Measurements from ENCODE around the gene GRIP2.

DNA sequence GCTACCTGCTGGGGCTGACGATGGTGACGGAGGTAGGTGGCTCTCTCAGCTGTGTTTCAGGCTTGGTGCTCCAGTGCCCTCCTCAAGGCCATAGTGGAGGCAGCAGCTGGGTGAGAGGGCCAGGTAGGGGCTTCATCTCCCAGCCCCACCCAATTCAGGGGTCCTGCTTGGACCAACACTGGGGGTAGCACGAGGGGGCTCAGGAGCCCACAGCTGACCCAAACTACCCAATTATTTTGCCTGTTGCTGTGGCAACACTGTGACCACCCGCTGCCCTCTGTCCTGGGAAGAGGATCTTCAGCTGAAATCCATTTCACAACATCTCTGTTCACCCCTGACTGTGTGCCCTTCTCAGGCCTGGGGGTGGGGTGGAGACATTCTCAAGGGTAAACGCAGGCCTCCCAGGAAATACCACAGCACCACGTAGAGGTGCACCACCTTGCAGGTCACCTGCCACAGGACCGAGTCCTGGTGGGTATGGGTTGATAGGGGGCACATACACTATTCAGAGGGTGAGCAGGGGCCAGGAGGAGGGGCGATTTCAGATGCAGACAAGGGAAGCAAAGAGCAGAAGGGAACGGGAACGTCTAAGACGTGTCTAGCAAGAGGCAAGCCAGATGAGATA is 62.7 kb downstream of the GRIP2 start:
- TF ChIP-seq ZNF114 (tag by site-specific recombination; IDR thresholded peaks at IDR 0.05), result no peak
- TF ChIP-seq, protein P1, sequence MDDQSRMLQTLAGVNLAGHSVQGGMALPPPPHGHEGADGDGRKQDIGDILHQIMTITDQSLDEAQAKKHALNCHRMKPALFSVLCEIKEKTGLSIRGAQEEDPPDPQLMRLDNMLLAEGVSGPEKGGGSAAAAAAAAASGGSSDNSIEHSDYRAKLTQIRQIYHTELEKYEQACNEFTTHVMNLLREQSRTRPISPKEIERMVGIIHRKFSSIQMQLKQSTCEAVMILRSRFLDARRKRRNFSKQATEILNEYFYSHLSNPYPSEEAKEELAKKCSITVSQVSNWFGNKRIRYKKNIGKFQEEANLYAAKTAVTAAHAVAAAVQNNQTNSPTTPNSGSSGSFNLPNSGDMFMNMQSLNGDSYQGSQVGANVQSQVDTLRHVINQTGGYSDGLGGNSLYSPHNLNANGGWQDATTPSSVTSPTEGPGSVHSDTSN (CRISPR knock-in tag; IDR thresholded peaks at IDR 0.05), result no peak
- no peak for TF ChIP-seq ZNF133 (tag by site-specific recombination; IDR thresholded peaks at IDR 0.05)
- no peak for TF ChIP-seq ZNF350 (tag by site-specific recombination; IDR thresholded peaks at IDR 0.05)
- no peak for TF ChIP-seq ZBTB8A (tag by site-specific recombination; IDR thresholded peaks at IDR 0.05)
- TF ChIP-seq ZNF518A (tag by site-specific recombination; conservative IDR thresholded peaks at IDR 0.05; ENCODE audit: low read depth), result no peak
- TF ChIP-seq ZNF274 (IDR thresholded peaks at IDR 0.05; ENCODE audit: low read length), result no peak
- TF ChIP-seq ZNF274 (tag by site-specific recombination; IDR thresholded peaks at IDR 0.05; ENCODE audit: borderline replicate concordance), result no peak
- no peak for TF ChIP-seq ZBTB20 (tag by site-specific recombination; IDR thresholded peaks at IDR 0.05)
- no peak for TF ChIP-seq GFI1B (tag by site-specific recombination; IDR thresholded peaks at IDR 0.05)
- TF ChIP-seq, protein P2, sequence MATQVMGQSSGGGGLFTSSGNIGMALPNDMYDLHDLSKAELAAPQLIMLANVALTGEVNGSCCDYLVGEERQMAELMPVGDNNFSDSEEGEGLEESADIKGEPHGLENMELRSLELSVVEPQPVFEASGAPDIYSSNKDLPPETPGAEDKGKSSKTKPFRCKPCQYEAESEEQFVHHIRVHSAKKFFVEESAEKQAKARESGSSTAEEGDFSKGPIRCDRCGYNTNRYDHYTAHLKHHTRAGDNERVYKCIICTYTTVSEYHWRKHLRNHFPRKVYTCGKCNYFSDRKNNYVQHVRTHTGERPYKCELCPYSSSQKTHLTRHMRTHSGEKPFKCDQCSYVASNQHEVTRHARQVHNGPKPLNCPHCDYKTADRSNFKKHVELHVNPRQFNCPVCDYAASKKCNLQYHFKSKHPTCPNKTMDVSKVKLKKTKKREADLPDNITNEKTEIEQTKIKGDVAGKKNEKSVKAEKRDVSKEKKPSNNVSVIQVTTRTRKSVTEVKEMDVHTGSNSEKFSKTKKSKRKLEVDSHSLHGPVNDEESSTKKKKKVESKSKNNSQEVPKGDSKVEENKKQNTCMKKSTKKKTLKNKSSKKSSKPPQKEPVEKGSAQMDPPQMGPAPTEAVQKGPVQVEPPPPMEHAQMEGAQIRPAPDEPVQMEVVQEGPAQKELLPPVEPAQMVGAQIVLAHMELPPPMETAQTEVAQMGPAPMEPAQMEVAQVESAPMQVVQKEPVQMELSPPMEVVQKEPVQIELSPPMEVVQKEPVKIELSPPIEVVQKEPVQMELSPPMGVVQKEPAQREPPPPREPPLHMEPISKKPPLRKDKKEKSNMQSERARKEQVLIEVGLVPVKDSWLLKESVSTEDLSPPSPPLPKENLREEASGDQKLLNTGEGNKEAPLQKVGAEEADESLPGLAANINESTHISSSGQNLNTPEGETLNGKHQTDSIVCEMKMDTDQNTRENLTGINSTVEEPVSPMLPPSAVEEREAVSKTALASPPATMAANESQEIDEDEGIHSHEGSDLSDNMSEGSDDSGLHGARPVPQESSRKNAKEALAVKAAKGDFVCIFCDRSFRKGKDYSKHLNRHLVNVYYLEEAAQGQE (tag by site-specific recombination; IDR thresholded peaks at IDR 0.05), result no peak
- no peak for TF ChIP-seq CTCF (tag by site-specific recombination; IDR thresholded peaks at IDR 0.05)
- TF ChIP-seq ZSCAN18 (tag by site-specific recombination; IDR thresholded peaks at IDR 0.05), result no peak
- no peak for TF ChIP-seq ZNF791 (tag by site-specific recombination; IDR thresholded peaks at IDR 0.05)
- no peak for TF ChIP-seq ZNF248 (tag by site-specific recombination; IDR thresholded peaks at IDR 0.05)
